Measurements from ENCODE around the gene DACT2.
"Not testable (repeated sequence)": the region's sequence is repeated elsewhere in the genome, so short reads cannot be mapped to it uniquely, and the experiment has no call there.

The DACT2 gene

GRCh38 chr6:168320634-168321033, 1.1 kb upstream of the DACT2 start:
- DNase-seq: no peak

GRCh38 chr6:168318579-168319278, 848 bp downstream of the DACT2 start:
- DNase-seq: no peak

GRCh38 chr6:168318090-168318489, 1.5 kb downstream of the DACT2 start:
- DNase-seq: no peak

- no peak for DNase-seq
Measured at GRCh38 chr6:168315596-168315995, 4.0 kb downstream of the DACT2 start.

GRCh38 chr6:168314948-168315347, 4.6 kb downstream of the DACT2 start:
- no peak for DNase-seq

GRCh38 chr6:168314021-168314420, 5.6 kb downstream of the DACT2 start:
- no peak for DNase-seq

GRCh38 chr6:168313431-168314011, 6.1 kb downstream of the DACT2 start:
- DNase-seq: no peak

GRCh38 chr6:168312125-168312507, 7.5 kb downstream of the DACT2 start:
- DNase-seq: not testable (repeated sequence)

- no peak for DNase-seq
Measured at GRCh38 chr6:168311410-168312124, 8.0 kb downstream of the DACT2 start.

- DNase-seq: no peak
Measured at GRCh38 chr6:168310945-168311344, 8.6 kb downstream of the DACT2 start.

GRCh38 chr6:168310403-168310802, 9.2 kb downstream of the DACT2 start:
- no peak for DNase-seq

GRCh38 chr6:168309997-168310396, 9.6 kb downstream of the DACT2 start:
- no peak for DNase-seq

GRCh38 chr6:168309183-168309582, 10.4 kb downstream of the DACT2 start:
- DNase-seq: no peak

- DNase-seq: no peak
Measured at GRCh38 chr6:168308390-168309144, 11.0 kb downstream of the DACT2 start.

GRCh38 chr6:168307695-168308021, 11.9 kb downstream of the DACT2 start:
- DNase-seq: no peak

GRCh38 chr6:168307015-168307694, 12.4 kb downstream of the DACT2 start:
- DNase-seq: no peak

GRCh38 chr6:168305863-168306262, 13.7 kb downstream of the DACT2 start:
- DNase-seq: no peak

GRCh38 chr6:168305096-168305749, 14.4 kb downstream of the DACT2 start:
- DNase-seq: no peak

- no peak for DNase-seq
Measured at GRCh38 chr6:168304752-168305015, 14.9 kb downstream of the DACT2 start.

GRCh38 chr6:168303982-168304751, 15.4 kb downstream of the DACT2 start:
- DNase-seq: no peak

- no peak for DNase-seq
Measured at GRCh38 chr6:168302534-168302933, 17.0 kb downstream of the DACT2 start.
